Fibroblast of lung (primary cell): ENCODE data around the gene WWOX.

ENCODE experiments used
- EZH2 ChIP-seq: IDR thresholded peaks from 2 replicates; pipeline ENCODE4 v1.5.1; 2012; ENCODE audit warnings: low read length, control low read depth, mild to moderate bottlenecking; ENCODE audit errors: missing control alignments
- TF ChIP-seq, protein P1 (sequence below), 2 donors: IDR thresholded peaks in 1 of 2; conservative IDR thresholded peaks in 1 of 2; 1 replicate in 1 of 2; 2 replicates in 1 of 2; pipeline ENCODE4 v1.5.1; 2011 to 2012; ENCODE audit warnings: low read length in 2 of 2, control low read depth in 1 of 2, inconsistent platforms in 1 of 2, low read depth in 1 of 2, mild to moderate bottlenecking in 1 of 2

- TF ChIP-seq, protein P1, sequence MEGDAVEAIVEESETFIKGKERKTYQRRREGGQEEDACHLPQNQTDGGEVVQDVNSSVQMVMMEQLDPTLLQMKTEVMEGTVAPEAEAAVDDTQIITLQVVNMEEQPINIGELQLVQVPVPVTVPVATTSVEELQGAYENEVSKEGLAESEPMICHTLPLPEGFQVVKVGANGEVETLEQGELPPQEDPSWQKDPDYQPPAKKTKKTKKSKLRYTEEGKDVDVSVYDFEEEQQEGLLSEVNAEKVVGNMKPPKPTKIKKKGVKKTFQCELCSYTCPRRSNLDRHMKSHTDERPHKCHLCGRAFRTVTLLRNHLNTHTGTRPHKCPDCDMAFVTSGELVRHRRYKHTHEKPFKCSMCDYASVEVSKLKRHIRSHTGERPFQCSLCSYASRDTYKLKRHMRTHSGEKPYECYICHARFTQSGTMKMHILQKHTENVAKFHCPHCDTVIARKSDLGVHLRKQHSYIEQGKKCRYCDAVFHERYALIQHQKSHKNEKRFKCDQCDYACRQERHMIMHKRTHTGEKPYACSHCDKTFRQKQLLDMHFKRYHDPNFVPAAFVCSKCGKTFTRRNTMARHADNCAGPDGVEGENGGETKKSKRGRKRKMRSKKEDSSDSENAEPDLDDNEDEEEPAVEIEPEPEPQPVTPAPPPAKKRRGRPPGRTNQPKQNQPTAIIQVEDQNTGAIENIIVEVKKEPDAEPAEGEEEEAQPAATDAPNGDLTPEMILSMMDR (conservative IDR thresholded peaks at IDR 0.05 in 1 of 2, IDR thresholded peaks at IDR 0.05 in 1 of 2; ENCODE audit: low read depth in 1 of 2, low read length in 2 of 2) = no peak
- no peak for TF ChIP-seq EZH2
Observed at GRCh38 chr16:79192904-79193303, 1093.5 kb downstream of the WWOX start.
